GM20000 (cell line): ENCODE data around the gene XRCC4.

ENCODE experiments used
- DNase-seq: peaks from one replicate; pipeline ENCODE4 v3.0.0; 2012; ENCODE audit warnings: low spot score
- TF ChIP-seq, protein P1 (sequence below): IDR thresholded peaks from 2 replicates; pipeline ENCODE4 v1.5.1; 2012; ENCODE audit warnings: mild to moderate bottlenecking, control low read depth; ENCODE audit errors: extremely low read depth, missing control alignments

The XRCC4 gene

DNA sequence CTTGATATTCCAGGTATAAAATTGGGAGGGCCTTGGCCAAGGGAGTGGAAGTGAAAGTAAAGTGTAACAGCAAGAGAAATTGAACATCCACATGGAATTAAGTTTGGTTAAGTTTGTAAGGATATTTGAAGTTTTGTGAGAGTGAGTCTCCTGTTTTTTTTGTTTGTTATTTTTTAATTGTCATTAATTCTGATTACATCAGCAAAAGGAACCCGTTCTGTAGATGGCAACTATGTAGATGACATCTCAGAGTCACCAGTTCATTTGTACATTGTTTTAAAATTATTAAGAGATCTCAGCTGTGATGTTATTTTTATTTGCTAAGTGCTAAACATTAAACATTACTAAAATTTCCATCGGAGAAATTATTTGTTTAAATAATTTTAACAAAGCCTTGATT is 65.2 kb downstream of the XRCC4 start:
- no peak for DNase-seq
- TF ChIP-seq, protein P1, sequence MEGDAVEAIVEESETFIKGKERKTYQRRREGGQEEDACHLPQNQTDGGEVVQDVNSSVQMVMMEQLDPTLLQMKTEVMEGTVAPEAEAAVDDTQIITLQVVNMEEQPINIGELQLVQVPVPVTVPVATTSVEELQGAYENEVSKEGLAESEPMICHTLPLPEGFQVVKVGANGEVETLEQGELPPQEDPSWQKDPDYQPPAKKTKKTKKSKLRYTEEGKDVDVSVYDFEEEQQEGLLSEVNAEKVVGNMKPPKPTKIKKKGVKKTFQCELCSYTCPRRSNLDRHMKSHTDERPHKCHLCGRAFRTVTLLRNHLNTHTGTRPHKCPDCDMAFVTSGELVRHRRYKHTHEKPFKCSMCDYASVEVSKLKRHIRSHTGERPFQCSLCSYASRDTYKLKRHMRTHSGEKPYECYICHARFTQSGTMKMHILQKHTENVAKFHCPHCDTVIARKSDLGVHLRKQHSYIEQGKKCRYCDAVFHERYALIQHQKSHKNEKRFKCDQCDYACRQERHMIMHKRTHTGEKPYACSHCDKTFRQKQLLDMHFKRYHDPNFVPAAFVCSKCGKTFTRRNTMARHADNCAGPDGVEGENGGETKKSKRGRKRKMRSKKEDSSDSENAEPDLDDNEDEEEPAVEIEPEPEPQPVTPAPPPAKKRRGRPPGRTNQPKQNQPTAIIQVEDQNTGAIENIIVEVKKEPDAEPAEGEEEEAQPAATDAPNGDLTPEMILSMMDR, result no peak

DNA sequence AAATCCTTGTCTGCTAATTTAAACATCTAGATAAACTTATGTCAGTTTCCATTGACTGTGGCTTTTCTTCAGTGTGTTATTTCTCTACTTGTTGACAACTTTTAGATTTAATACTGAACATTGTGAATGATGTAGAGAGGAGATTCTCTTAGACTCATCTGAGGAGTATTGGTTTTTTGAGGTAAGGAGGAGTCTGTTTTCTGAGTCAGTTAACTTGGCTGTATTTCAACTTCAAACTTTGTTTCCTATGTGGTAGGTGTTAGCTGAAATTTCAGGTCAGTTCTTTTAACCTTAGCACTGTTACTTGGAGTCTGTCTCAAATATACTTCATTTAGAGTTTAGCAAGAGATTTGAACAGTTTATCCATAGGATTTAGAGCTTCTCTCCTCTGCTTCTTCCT is 67.9 kb downstream of the XRCC4 start:
- DNase-seq, result no peak
- TF ChIP-seq, protein P1, result no peak

DNA sequence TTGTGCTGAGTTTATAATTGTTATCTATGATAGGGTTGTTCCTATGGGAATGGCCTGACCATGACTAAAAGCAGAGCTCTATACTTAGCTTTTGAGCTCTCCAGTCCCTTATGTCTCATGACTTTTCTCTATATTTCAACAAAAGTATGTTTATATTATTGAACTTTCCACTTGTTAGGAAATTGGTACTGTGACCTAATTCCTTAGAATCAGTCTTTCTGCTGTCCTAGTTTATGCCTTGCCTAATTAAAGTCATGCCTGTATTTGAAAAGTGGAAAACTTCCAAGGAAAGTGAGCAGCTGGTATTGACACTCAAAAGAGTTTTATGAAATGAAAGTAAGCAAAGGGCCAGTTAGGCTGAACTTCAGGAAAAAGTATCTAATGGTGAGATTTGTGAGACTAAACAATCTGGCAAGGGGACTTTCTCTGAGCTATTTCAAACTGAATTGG is 68.6 kb downstream of the XRCC4 start:
- DNase-seq, result no peak
- TF ChIP-seq, protein P1, result no peak

DNA sequence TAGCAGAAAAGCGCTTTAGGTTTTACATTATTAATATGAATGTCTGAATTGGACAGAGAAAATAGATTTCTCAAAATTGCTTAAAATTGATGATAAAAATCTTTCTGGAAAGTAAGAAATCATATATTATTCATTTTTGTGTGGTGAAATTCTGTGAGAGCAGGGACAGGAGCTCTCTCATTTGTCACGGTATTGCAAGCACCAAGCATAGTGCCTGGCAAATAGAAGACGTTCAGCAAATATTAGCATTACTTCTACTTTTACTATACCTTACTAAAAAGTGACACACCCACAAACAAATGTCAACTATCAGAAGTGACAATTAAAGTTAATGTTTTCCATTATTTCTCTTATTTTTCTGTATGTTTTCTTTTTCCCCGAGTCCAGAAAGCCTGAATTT is 69.1 kb downstream of the XRCC4 start:
- DNase-seq, result no peak
- TF ChIP-seq, protein P1, result no peak

DNA sequence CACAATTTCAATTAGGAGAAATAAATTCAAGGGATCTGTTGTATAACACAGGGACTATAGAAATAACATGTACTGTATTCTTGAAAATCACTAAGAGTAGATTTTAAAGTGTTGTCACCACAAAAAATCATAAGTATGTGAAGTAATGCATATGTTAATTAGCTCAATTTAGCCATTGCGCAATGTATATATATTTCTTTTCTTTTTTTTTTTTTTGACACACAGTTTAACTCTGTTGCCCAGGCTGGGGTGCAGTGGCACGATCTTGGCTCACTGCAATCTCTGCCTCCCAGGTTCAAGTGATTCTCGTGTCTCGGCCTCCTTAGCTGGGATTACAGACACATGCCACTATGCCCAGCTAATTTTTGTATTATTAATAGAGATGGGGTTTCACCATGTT is 70.2 kb downstream of the XRCC4 start:
- DNase-seq, result no peak
- TF ChIP-seq, protein P1, result no peak

DNA sequence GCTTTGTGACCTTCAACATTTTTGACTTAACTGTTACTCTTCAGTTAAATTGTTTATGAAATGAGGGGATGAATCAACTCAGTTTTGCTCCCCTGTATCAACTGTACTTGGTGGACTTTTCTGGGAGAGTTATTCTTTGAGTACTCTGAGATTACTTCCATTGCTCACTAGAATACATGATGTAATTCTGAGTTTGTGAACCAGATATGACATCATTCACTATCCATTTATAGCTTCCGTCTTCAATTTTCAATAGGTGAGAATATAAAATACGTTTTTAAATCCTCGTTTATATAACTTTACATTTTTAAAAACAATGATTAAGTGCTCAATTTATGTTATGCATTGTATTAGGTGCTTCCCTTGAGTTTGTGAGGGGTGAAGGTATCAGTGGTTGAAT is 71.0 kb downstream of the XRCC4 start:
- TF ChIP-seq, protein P1, result no peak
- no peak for DNase-seq

DNA sequence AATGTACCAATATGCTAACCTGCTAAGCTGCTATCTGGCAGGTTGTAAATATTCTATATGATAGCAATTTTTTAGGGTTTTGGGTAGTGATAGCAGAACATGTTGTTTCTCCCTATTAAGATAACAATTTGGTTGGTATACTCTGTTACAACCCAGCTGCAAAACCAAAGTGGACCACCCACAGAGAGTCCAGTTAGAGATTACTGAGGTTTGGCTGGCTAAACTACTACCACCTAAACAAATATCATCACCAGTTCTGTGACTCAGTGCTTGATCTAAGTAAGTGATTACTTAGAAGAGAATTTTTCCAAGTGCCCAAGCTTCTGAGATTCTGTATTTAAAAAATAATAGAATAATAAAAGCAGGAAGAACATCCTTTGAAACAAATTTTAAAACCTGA is 72.3 kb downstream of the XRCC4 start:
- TF ChIP-seq, protein P1, result no peak
- no peak for DNase-seq
